WTC11 (cell line): Measurements from ENCODE around the gene PTPN6. TPM values are rescaled to one million over a fixed set of nuclear protein-coding genes. Genes with fewer than 3 reads are reported as not detected.

ENCODE experiments used
- ATAC-seq: fragments of 200-7000 bp; cut with Tn5 transposase; 2 replicates; pipeline ENCODE4 v1.10.0; 2021; ENCODE audit warnings: mild to moderate bottlenecking, moderate library complexity
- CTCF ChIA-PET: fragments of 300-600 bp; sonication (Branson Sonifier 250); formaldehyde crosslinking; loops from one replicate; lab custom pipeline; 2021; ENCODE audit warnings: antibody characterized with exemption; lab: Charles Lee
- POLR2A ChIA-PET: fragments of 350-600 bp; sonication (Branson Sonifier 250); formaldehyde crosslinking; loops from one replicate; lab custom pipeline; 2021; ENCODE audit warnings: antibody characterized with exemption; lab: Charles Lee
- DNase-seq: peaks from one replicate; pipeline ENCODE4 v3.0.0; 2021; ENCODE audit warnings: low spot score
- H3K27ac Mint-ChIP-seq: 2 replicates; pipeline ENCODE4 v1.8.0; 2021; ENCODE audit warnings: mixed read lengths
- H3K27me3 Mint-ChIP-seq: 2 replicates; pipeline ENCODE4 v1.8.0; 2021; ENCODE audit warnings: low read depth, mild to moderate bottlenecking, moderate library complexity, mixed read lengths
- H3K36me3 Mint-ChIP-seq: 2 replicates; pipeline ENCODE4 v1.8.0; 2021; ENCODE audit warnings: mixed read lengths
- H3K4me1 Mint-ChIP-seq: 2 replicates; pipeline ENCODE4 v1.8.0; 2022; ENCODE audit warnings: mixed read lengths
- H3K4me3 Mint-ChIP-seq: 2 replicates; pipeline ENCODE4 v1.8.0; 2021; ENCODE audit warnings: mild to moderate bottlenecking, moderate library complexity, mixed read lengths
- H3K9me3 Mint-ChIP-seq: 2 replicates; pipeline ENCODE4 v1.8.0; 2021; ENCODE audit warnings: mixed read lengths
- AFF4 ChIP-seq: sonication (generic); formaldehyde crosslinking; IDR thresholded peaks from 2 replicates; pipeline ENCODE4 v1.8.1; 2023; ENCODE audit warnings: mild to moderate bottlenecking, missing genetic modification reagents, borderline replicate concordance
- ATF3 ChIP-seq: sonication (generic); formaldehyde crosslinking; conservative IDR thresholded peaks from 2 replicates; pipeline ENCODE4 v1.8.1; 2022; ENCODE audit warnings: mild to moderate bottlenecking, missing genetic modification reagents
- CREB1 ChIP-seq: sonication (generic); formaldehyde crosslinking; IDR thresholded peaks from 2 replicates; pipeline ENCODE4 v1.8.0; 2023; ENCODE audit warnings: mild to moderate bottlenecking, missing genetic modification reagents
- CTCF ChIP-seq: fragments of 200-600 bp; IDR thresholded peaks from 2 replicates; pipeline ENCODE4 v1.8.0; 2022; ENCODE audit warnings: antibody characterized with exemption
- ESRRA ChIP-seq: sonication (generic); formaldehyde crosslinking; IDR thresholded peaks from 2 replicates; pipeline ENCODE4 v1.8.1; 2022; ENCODE audit warnings: mild to moderate bottlenecking, missing genetic modification reagents, borderline replicate concordance
- FOXP1 ChIP-seq: sonication (generic); formaldehyde crosslinking; IDR thresholded peaks from 2 replicates; pipeline ENCODE4 v1.8.0; 2022; ENCODE audit warnings: missing genetic modification reagents, mild to moderate bottlenecking, moderate library complexity, borderline replicate concordance
- MLX ChIP-seq: sonication (generic); formaldehyde crosslinking; IDR thresholded peaks from 2 replicates; pipeline ENCODE4 v1.8.1; 2023; ENCODE audit warnings: mild to moderate bottlenecking, missing genetic modification reagents, moderate library complexity
- NR1H2 ChIP-seq: sonication (generic); formaldehyde crosslinking; IDR thresholded peaks from 2 replicates; pipeline ENCODE4 v1.9.0; 2021; ENCODE audit warnings: mild to moderate bottlenecking, moderate library complexity, missing genetic modification reagents
- NR2C2 ChIP-seq: sonication (generic); formaldehyde crosslinking; IDR thresholded peaks from 2 replicates; pipeline ENCODE4 v1.8.0; 2022; ENCODE audit warnings: mild to moderate bottlenecking, missing genetic modification reagents
- OVOL2 ChIP-seq: fragments of 250-450 bp; sonication (Bioruptor Pico); IDR thresholded peaks from 2 replicates; pipeline ENCODE4 v1.9.0; 2021; ENCODE audit warnings: mild to moderate bottlenecking, borderline replicate concordance
- PRRX2 ChIP-seq: fragments of 250-450 bp; sonication (Bioruptor Pico); IDR thresholded peaks from 2 replicates; pipeline ENCODE4 v1.8.0; 2021; ENCODE audit warnings: mild to moderate bottlenecking
- SMAD4 ChIP-seq: sonication (generic); formaldehyde crosslinking; IDR thresholded peaks from 2 replicates; pipeline ENCODE4 v1.8.0; 2022; ENCODE audit warnings: mild to moderate bottlenecking, missing genetic modification reagents
- ZBTB21 ChIP-seq: sonication (generic); formaldehyde crosslinking; IDR thresholded peaks from 2 replicates; pipeline ENCODE4 v1.8.1; 2023; ENCODE audit warnings: mild to moderate bottlenecking, missing genetic modification reagents, borderline replicate concordance
- ZNF416 ChIP-seq: fragments of 250-450 bp; sonication (Bioruptor Pico); IDR thresholded peaks from 2 replicates; pipeline ENCODE4 v1.9.0; 2021; ENCODE audit warnings: mild to moderate bottlenecking, inconsistent platforms
- ZNF423 ChIP-seq: fragments of 250-450 bp; sonication (Bioruptor Pico); IDR thresholded peaks from 2 replicates; pipeline ENCODE4 v2.1.2; 2022; ENCODE audit warnings: mild to moderate bottlenecking, moderate library complexity
- total RNA-seq: library from RNA; stranded (reverse); gene quantifications from 3 replicates; pipeline ENCODE4 v1.2.3, GENCODE V29; 2021
- TF ChIP-seq, protein P1 (sequence below): sonication (generic); formaldehyde crosslinking; IDR thresholded peaks from 2 replicates; pipeline ENCODE4 v1.8.1; 2023; ENCODE audit warnings: mild to moderate bottlenecking, missing genetic modification reagents, moderate library complexity
- TF ChIP-seq, protein P2 (sequence below): sonication (generic); formaldehyde crosslinking; IDR thresholded peaks from 2 replicates; pipeline ENCODE4 v1.8.1; 2022; ENCODE audit warnings: low read depth, missing genetic modification reagents, borderline replicate concordance
- TF ChIP-seq, protein P3 (sequence below): sonication (generic); formaldehyde crosslinking; IDR thresholded peaks from 2 replicates; pipeline ENCODE4 v1.8.1; 2023; ENCODE audit warnings: mild to moderate bottlenecking, moderate library complexity, missing genetic modification reagents
- TF ChIP-seq, protein P4 (sequence below): sonication (generic); formaldehyde crosslinking; IDR thresholded peaks from 2 replicates; pipeline ENCODE4 v1.8.1; 2023; ENCODE audit warnings: mild to moderate bottlenecking, missing genetic modification reagents

Gene PTPN6
- total RNA-seq, 1 experiment from 2014 or later, result 27.1 TPM

- TF ChIP-seq, protein P1, sequence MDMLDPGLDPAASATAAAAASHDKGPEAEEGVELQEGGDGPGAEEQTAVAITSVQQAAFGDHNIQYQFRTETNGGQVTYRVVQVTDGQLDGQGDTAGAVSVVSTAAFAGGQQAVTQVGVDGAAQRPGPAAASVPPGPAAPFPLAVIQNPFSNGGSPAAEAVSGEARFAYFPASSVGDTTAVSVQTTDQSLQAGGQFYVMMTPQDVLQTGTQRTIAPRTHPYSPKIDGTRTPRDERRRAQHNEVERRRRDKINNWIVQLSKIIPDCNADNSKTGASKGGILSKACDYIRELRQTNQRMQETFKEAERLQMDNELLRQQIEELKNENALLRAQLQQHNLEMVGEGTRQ, result no peak
- no peak for TF ChIP-seq FOXP1
- TF ChIP-seq OVOL2 (CRISPR knock-in tag), result no peak
- TF ChIP-seq ESRRA, result no peak
These were observed 17.0 kb upstream of the PTPN6 start (continued) for GRCh38 chr12:6934110-6934509.

DNA sequence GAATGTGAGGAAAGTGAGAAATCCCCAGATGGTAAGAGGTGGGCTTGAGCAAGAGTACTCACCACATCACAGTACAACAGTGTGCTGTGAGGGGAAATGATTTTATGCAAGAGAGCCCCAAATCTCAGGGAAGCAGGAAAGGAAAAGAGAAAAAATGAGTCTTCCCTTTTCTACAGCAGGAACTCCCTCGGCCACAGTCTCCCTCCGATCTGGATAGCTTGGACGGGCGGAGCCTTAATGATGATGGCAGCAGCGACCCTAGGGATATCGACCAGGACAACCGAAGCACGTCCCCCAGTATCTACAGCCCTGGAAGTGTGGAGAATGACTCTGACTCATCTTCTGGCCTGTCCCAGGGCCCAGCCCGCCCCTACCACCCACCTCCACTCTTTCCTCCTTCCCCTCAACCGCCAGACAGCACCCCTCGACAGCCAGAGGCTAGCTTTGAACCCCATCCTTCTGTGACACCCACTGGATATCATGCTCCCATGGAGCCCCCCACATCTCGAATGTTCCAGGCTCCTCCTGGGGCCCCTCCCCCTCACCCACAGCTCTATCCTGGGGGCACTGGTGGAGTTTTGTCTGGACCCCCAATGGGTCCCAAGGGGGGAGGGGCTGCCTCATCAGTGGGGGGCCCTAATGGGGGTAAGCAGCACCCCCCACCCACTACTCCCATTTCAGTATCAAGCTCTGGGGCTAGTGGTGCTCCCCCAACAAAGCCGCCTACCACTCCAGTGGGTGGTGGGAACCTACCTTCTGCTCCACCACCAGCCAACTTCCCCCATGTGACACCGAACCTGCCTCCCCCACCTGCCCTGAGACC is 15.6 kb upstream of the PTPN6 start:
- POLR2A ChIA-PET, result interaction anchor here (0.9 to 1.1 kb wide), 2 partner anchors 10 to 13 kb away, joined by 3 read pairs; no protein-coding TSS in a partner anchor
- DNase-seq (no peak), ATAC-seq (no peak)
- H3K9me3 Mint-ChIP-seq, result no peaks in the 10 kb centered on the region
- H3K4me3 Mint-ChIP-seq, result no peak overlapping the region
- H3K36me3 Mint-ChIP-seq, result peaks cover 43% of the 10 kb centered on the region
- H3K27ac Mint-ChIP-seq, result peak overlapping the region; percentile 85
- H3K27me3 Mint-ChIP-seq, result no peaks in the 10 kb centered on the region
- CTCF ChIA-PET, result interaction anchor here (3.1 to 6.9 kb wide), 3 partner anchors 9 to 26 kb away, joined by 25 to 93 read pairs (median 26); partner anchors contain the start of gene ATN1
- H3K4me1 Mint-ChIP-seq, result peaks cover 28% of the 10 kb centered on the region
- TF ChIP-seq PRRX2 (CRISPR knock-in tag) (no peak), AFF4 (no peak), SMAD4 (CRISPR knock-in tag) (no peak), ATF3 (CRISPR knock-in tag) (no peak), MLX (no peak), CREB1 (CRISPR knock-in tag) (no peak), NR1H2 (CRISPR knock-in tag) (no peak), NR2C2 (no peak), ZNF416 (CRISPR knock-in tag) (no peak), ZBTB21 (CRISPR knock-in tag) (no peak), ZNF423 (no peak), CTCF (no peak)
- TF ChIP-seq, protein P2, sequence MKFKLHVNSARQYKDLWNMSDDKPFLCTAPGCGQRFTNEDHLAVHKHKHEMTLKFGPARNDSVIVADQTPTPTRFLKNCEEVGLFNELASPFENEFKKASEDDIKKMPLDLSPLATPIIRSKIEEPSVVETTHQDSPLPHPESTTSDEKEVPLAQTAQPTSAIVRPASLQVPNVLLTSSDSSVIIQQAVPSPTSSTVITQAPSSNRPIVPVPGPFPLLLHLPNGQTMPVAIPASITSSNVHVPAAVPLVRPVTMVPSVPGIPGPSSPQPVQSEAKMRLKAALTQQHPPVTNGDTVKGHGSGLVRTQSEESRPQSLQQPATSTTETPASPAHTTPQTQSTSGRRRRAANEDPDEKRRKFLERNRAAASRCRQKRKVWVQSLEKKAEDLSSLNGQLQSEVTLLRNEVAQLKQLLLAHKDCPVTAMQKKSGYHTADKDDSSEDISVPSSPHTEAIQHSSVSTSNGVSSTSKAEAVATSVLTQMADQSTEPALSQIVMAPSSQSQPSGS (CRISPR knock-in tag), result no peak
- TF ChIP-seq, protein P3, sequence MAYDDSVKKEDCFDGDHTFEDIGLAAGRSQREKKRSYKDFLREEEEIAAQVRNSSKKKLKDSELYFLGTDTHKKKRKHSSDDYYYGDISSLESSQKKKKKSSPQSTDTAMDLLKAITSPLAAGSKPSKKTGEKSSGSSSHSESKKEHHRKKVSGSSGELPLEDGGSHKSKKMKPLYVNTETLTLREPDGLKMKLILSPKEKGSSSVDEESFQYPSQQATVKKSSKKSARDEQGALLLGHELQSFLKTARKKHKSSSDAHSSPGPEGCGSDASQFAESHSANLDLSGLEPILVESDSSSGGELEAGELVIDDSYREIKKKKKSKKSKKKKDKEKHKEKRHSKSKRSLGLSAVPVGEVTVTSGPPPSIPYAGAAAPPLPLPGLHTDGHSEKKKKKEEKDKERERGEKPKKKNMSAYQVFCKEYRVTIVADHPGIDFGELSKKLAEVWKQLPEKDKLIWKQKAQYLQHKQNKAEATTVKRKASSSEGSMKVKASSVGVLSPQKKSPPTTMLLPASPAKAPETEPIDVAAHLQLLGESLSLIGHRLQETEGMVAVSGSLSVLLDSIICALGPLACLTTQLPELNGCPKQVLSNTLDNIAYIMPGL (CRISPR knock-in tag), result no peak
- TF ChIP-seq, protein P4, sequence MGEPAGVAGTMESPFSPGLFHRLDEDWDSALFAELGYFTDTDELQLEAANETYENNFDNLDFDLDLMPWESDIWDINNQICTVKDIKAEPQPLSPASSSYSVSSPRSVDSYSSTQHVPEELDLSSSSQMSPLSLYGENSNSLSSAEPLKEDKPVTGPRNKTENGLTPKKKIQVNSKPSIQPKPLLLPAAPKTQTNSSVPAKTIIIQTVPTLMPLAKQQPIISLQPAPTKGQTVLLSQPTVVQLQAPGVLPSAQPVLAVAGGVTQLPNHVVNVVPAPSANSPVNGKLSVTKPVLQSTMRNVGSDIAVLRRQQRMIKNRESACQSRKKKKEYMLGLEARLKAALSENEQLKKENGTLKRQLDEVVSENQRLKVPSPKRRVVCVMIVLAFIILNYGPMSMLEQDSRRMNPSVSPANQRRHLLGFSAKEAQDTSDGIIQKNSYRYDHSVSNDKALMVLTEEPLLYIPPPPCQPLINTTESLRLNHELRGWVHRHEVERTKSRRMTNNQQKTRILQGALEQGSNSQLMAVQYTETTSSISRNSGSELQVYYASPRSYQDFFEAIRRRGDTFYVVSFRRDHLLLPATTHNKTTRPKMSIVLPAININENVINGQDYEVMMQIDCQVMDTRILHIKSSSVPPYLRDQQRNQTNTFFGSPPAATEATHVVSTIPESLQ (CRISPR knock-in tag), result no peak
